OCI-LY1 (cell line): ENCODE measurements around the gene DIAPH2.

ENCODE experiments used
- H2AFZ ChIP-seq: fragments of 200-600 bp; sonication (generic), shearing (Covaris generic); 2 replicates; pipeline ENCODE4 v1.6.0; 2014; ENCODE audit warnings: antibody characterized with exemption, mild to moderate bottlenecking, low read length
- H3F3A ChIP-seq: fragments of 200-600 bp; sonication (generic), shearing (Covaris generic); 2 replicates; pipeline ENCODE4 v1.6.0; 2014; ENCODE audit warnings: mild to moderate bottlenecking, antibody characterized with exemption, low read length, moderate library complexity; ENCODE audit not compliant: insufficient read depth
- H3K27ac ChIP-seq: fragments of 200-600 bp; sonication (generic); 2 replicates; pipeline ENCODE4 v1.5.1; 2014; ENCODE audit warnings: low read length, mixed run types, mild to moderate bottlenecking, low read depth; ENCODE audit not compliant: poor library complexity, severe bottlenecking
- H3K27me3 ChIP-seq: fragments of 200-600 bp; sonication (generic); 2 replicates; pipeline ENCODE4 v1.6.0; 2014; ENCODE audit warnings: antibody characterized with exemption, mild to moderate bottlenecking, low read length, moderate library complexity; ENCODE audit not compliant: insufficient read depth
- H3K36me3 ChIP-seq: fragments of 200-600 bp; sonication (generic); 2 replicates; pipeline ENCODE4 v1.6.1; 2014; ENCODE audit warnings: mild to moderate bottlenecking, antibody characterized with exemption, low read length, moderate library complexity, mixed read lengths; ENCODE audit not compliant: insufficient read depth
- H3K4me1 ChIP-seq: fragments of 200-600 bp; sonication (generic); 2 replicates; pipeline ENCODE4 v1.5.1; 2014; ENCODE audit warnings: mild to moderate bottlenecking, low read length, moderate library complexity; ENCODE audit not compliant: insufficient read depth, severe bottlenecking
- H3K4me2 ChIP-seq: fragments of 200-600 bp; sonication (generic), shearing (Covaris generic); 2 replicates; pipeline ENCODE4 v1.6.1; 2014; ENCODE audit warnings: low read length
- H3K4me3 ChIP-seq: fragments of 200-600 bp; sonication (generic); 2 replicates; pipeline ENCODE4 v1.5.1; 2014; ENCODE audit warnings: low read length, low read depth, mild to moderate bottlenecking, mixed read lengths; ENCODE audit not compliant: poor library complexity, severe bottlenecking
- H3K79me2 ChIP-seq: fragments of 200-600 bp; shearing (Covaris generic); 2 replicates; pipeline ENCODE4 v1.6.1; 2016; ENCODE audit warnings: mixed run types, low read length, mixed read lengths; ENCODE audit not compliant: insufficient read depth
- H3K9ac ChIP-seq: fragments of 200-600 bp; sonication (generic), shearing (Covaris generic); 2 replicates; pipeline ENCODE4 v1.6.1; 2014; ENCODE audit warnings: mild to moderate bottlenecking, low read length, mixed read lengths
- H3K9me2 ChIP-seq: fragments of 200-600 bp; sonication (generic), shearing (Covaris generic); 2 replicates; pipeline ENCODE4 v1.6.1; 2014; ENCODE audit warnings: low read depth, mild to moderate bottlenecking, low read length, mixed read lengths
- H3K9me3 ChIP-seq: fragments of 200-600 bp; shearing (Covaris generic); 2 replicates; pipeline ENCODE4 v1.6.1; 2014; ENCODE audit warnings: low read length, mixed read lengths
- H4K20me1 ChIP-seq: fragments of 200-600 bp; sonication (generic), shearing (Covaris generic); 2 replicates; pipeline ENCODE4 v1.6.0; 2016; ENCODE audit warnings: mild to moderate bottlenecking, low read length; ENCODE audit not compliant: insufficient read depth
- EZH2 ChIP-seq: fragments of 200-600 bp; sonication (generic), shearing (Covaris generic); IDR thresholded peaks from 2 replicates; pipeline ENCODE4 v1.8.0; 2017; ENCODE audit warnings: borderline replicate concordance, mixed run types, mild to moderate bottlenecking, antibody characterized with exemption, low read length, moderate library complexity, mixed read lengths
- TF ChIP-seq, protein P1 (sequence below): fragments of 200-600 bp; sonication (generic), shearing (Covaris generic); IDR thresholded peaks from 2 replicates; pipeline ENCODE4 v1.5.1; 2017; ENCODE audit warnings: mild to moderate bottlenecking, antibody characterized with exemption, low read length, moderate library complexity, mixed read lengths

Gene DIAPH2

DNA sequence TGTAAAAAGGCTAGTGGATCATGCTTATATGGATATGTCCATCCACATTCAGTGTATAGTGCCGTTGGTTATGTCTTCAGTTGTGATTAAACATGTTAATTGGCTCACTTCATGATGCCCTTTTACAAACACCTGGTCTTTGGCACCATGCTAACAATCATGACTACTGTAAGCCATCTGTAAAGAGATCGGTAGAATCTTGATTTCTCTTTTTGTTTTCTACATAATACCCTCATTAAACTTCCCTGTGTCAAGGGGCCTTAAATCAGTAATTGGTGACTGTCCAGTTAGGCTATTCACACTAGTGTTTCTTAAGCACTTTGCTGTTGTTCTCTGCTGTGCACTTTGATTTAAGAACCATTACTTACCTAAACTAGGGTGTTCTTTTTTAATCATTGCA is 674.3 kb downstream of the DIAPH2 start:
- TF ChIP-seq, protein P1, sequence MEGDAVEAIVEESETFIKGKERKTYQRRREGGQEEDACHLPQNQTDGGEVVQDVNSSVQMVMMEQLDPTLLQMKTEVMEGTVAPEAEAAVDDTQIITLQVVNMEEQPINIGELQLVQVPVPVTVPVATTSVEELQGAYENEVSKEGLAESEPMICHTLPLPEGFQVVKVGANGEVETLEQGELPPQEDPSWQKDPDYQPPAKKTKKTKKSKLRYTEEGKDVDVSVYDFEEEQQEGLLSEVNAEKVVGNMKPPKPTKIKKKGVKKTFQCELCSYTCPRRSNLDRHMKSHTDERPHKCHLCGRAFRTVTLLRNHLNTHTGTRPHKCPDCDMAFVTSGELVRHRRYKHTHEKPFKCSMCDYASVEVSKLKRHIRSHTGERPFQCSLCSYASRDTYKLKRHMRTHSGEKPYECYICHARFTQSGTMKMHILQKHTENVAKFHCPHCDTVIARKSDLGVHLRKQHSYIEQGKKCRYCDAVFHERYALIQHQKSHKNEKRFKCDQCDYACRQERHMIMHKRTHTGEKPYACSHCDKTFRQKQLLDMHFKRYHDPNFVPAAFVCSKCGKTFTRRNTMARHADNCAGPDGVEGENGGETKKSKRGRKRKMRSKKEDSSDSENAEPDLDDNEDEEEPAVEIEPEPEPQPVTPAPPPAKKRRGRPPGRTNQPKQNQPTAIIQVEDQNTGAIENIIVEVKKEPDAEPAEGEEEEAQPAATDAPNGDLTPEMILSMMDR: no peak
- no peaks in the 10 kb centered on the region for H3K27me3 ChIP-seq
- H3K36me3 ChIP-seq: no peaks in the 10 kb centered on the region

DNA sequence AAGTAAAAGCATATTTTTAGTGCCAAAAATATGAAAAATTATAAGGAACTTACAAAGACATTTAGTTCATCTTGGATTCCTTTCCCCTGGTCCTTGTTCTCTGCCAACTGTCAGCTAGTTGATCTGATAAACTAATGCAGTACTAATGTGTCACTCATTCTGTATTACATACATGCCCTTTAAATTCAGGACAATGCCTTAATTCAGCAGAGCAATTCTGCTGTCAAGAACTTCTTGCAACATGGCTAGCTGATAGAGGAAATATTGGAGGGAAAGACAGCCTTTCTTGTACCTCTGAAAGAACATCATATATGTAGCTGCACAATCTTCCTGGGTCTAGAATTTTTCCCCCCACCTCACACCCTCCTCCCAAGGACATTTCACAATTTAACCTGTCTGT is 679.2 kb downstream of the DIAPH2 start:
- no peak overlapping the region for H3K9ac ChIP-seq
- H3K36me3 ChIP-seq: no peaks in the 10 kb centered on the region
- H3K27me3 ChIP-seq: no peaks in the 10 kb centered on the region
- no peaks in the 10 kb centered on the region for H4K20me1 ChIP-seq
- no peak for TF ChIP-seq EZH2
- TF ChIP-seq, protein P1: no peak
- no peaks in the 10 kb centered on the region for H3K9me3 ChIP-seq
- no peak overlapping the region for H2AFZ ChIP-seq
- H3K4me1 ChIP-seq: no peaks in the 10 kb centered on the region
- no peak overlapping the region for H3K27ac ChIP-seq
- no peak overlapping the region for H3K4me3 ChIP-seq
- H3K79me2 ChIP-seq: no peaks in the 10 kb centered on the region
- no peaks in the 10 kb centered on the region for H3F3A ChIP-seq
- no peaks in the 10 kb centered on the region for H3K9me2 ChIP-seq
- H3K4me2 ChIP-seq: no peak overlapping the region

More for the DNA sequence above, 674.3 kb downstream of the DIAPH2 start:
- no peaks in the 10 kb centered on the region for H3K79me2 ChIP-seq
- H3K4me3 ChIP-seq: no peak overlapping the region
- H3K9me3 ChIP-seq: no peaks in the 10 kb centered on the region
- H3K27ac ChIP-seq: no peak overlapping the region
- H3K9ac ChIP-seq: no peak overlapping the region
- no peaks in the 10 kb centered on the region for H4K20me1 ChIP-seq
- no peak overlapping the region for H3K4me2 ChIP-seq
- no peak overlapping the region for H2AFZ ChIP-seq
- H3F3A ChIP-seq: no peaks in the 10 kb centered on the region
- H3K9me2 ChIP-seq: no peaks in the 10 kb centered on the region
- no peaks in the 10 kb centered on the region for H3K4me1 ChIP-seq

DNA sequence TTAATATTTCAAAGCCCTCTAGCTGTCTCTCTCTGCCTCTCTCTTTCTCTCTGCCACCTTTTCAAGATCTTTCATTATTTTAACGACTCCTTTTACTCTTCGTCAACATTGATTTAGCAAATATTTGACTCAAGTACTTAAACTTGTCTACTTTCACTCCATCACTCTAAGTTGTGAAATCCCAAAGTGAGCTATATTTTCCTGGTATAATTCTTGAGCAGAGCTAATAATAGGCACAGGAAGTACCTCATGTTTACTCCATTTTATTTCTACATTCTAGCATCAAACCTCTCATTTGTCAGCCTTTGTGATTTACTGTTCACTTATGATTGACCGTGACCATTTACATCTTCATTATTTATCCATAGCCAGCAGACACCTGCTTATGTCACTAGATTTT is 681.6 kb downstream of the DIAPH2 start:
- no peaks in the 10 kb centered on the region for H3K9me3 ChIP-seq
- H3K4me2 ChIP-seq: no peak overlapping the region
- H3K79me2 ChIP-seq: no peaks in the 10 kb centered on the region
- H3K27me3 ChIP-seq: no peaks in the 10 kb centered on the region
- no peaks in the 10 kb centered on the region for H3K36me3 ChIP-seq
- no peak overlapping the region for H3K4me3 ChIP-seq
- H2AFZ ChIP-seq: no peak overlapping the region
- H3K9me2 ChIP-seq: no peaks in the 10 kb centered on the region
- TF ChIP-seq EZH2: no peak
- TF ChIP-seq, protein P1: no peak
- no peaks in the 10 kb centered on the region for H3K4me1 ChIP-seq
- H4K20me1 ChIP-seq: no peaks in the 10 kb centered on the region
- H3K27ac ChIP-seq: no peak overlapping the region
- H3F3A ChIP-seq: no peaks in the 10 kb centered on the region
- H3K9ac ChIP-seq: no peak overlapping the region
